ENCODE data around the gene NEK1.

DNA sequence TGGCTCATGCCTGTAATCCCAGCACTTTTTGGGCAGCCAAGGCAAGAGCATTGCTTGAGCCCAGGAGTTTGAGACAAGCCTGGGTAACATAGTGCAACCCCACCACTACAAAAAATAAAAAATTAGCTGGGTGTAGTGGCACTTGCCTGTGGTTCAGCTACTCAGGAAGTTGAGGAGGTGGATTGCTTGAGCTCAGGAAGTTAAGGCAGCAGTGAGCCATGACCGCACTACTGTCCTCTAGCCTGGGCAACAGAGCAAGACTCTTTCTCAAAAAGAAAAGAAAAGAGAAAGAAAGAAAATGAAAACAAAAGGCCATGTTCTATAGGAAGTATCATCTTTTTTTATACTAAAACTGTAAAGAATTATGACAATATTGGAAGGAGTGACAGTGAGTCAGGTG, 38.5 kb downstream of the NEK1 start:
- TF ChIP-seq ZNF670 (CRISPR knock-in tag; IDR thresholded peaks at IDR 0.05; ENCODE audit: borderline replicate concordance) (no peak), SMC3 (IDR thresholded peaks at IDR 0.05; ENCODE audit: low read length) (no peak), ZFP36 (IDR thresholded peaks at IDR 0.05; ENCODE audit: borderline replicate concordance, low read depth, low read length, partially characterized antibody) (no peak), NFE2L1 (CRISPR knock-in tag; IDR thresholded peaks at IDR 0.05; ENCODE audit: borderline replicate concordance) (no peak), NCOA5 (CRISPR knock-in tag; IDR thresholded peaks at IDR 0.05) (no peak), ZFP37 (CRISPR knock-in tag; IDR thresholded peaks at IDR 0.05; ENCODE audit: borderline replicate concordance) (no peak)
- TF ChIP-seq, protein P1, sequence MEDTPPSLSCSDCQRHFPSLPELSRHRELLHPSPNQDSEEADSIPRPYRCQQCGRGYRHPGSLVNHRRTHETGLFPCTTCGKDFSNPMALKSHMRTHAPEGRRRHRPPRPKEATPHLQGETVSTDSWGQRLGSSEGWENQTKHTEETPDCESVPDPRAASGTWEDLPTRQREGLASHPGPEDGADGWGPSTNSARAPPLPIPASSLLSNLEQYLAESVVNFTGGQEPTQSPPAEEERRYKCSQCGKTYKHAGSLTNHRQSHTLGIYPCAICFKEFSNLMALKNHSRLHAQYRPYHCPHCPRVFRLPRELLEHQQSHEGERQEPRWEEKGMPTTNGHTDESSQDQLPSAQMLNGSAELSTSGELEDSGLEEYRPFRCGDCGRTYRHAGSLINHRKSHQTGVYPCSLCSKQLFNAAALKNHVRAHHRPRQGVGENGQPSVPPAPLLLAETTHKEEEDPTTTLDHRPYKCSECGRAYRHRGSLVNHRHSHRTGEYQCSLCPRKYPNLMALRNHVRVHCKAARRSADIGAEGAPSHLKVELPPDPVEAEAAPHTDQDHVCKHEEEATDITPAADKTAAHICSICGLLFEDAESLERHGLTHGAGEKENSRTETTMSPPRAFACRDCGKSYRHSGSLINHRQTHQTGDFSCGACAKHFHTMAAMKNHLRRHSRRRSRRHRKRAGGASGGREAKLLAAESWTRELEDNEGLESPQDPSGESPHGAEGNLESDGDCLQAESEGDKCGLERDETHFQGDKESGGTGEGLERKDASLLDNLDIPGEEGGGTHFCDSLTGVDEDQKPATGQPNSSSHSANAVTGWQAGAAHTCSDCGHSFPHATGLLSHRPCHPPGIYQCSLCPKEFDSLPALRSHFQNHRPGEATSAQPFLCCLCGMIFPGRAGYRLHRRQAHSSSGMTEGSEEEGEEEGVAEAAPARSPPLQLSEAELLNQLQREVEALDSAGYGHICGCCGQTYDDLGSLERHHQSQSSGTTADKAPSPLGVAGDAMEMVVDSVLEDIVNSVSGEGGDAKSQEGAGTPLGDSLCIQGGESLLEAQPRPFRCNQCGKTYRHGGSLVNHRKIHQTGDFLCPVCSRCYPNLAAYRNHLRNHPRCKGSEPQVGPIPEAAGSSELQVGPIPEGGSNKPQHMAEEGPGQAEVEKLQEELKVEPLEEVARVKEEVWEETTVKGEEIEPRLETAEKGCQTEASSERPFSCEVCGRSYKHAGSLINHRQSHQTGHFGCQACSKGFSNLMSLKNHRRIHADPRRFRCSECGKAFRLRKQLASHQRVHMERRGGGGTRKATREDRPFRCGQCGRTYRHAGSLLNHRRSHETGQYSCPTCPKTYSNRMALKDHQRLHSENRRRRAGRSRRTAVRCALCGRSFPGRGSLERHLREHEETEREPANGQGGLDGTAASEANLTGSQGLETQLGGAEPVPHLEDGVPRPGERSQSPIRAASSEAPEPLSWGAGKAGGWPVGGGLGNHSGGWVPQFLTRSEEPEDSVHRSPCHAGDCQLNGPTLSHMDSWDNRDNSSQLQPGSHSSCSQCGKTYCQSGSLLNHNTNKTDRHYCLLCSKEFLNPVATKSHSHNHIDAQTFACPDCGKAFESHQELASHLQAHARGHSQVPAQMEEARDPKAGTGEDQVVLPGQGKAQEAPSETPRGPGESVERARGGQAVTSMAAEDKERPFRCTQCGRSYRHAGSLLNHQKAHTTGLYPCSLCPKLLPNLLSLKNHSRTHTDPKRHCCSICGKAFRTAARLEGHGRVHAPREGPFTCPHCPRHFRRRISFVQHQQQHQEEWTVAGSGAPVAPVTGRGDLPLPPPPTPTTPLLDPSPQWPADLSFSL (CRISPR knock-in tag; IDR thresholded peaks at IDR 0.05): no peak
- TF ChIP-seq, protein P2, sequence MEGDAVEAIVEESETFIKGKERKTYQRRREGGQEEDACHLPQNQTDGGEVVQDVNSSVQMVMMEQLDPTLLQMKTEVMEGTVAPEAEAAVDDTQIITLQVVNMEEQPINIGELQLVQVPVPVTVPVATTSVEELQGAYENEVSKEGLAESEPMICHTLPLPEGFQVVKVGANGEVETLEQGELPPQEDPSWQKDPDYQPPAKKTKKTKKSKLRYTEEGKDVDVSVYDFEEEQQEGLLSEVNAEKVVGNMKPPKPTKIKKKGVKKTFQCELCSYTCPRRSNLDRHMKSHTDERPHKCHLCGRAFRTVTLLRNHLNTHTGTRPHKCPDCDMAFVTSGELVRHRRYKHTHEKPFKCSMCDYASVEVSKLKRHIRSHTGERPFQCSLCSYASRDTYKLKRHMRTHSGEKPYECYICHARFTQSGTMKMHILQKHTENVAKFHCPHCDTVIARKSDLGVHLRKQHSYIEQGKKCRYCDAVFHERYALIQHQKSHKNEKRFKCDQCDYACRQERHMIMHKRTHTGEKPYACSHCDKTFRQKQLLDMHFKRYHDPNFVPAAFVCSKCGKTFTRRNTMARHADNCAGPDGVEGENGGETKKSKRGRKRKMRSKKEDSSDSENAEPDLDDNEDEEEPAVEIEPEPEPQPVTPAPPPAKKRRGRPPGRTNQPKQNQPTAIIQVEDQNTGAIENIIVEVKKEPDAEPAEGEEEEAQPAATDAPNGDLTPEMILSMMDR (CRISPR knock-in tag; IDR thresholded peaks at IDR 0.05): no peak

All from HepG2 (cell line).